Neutrophil (primary cell): ENCODE measurements around the gene PRR7.

Source experiments
- H3K27ac ChIP-seq: fragments of 200-600 bp; sonication (generic); 2 replicates; pipeline ENCODE4 v1.5.1; 2016; ENCODE audit warnings: mild to moderate bottlenecking, moderate library complexity
- H3K27me3 ChIP-seq: fragments of 200-600 bp; sonication (generic); 2 replicates; pipeline ENCODE4 v1.6.0; 2016; ENCODE audit warnings: mild to moderate bottlenecking
- H3K36me3 ChIP-seq: fragments of 200-600 bp; sonication (generic); 2 replicates; pipeline ENCODE4 v1.5.1; 2017
- H3K4me1 ChIP-seq, 2 experiments: fragments of 200-600 bp in 1 of 2; sonication (generic) in 1 of 2; 1 replicate in 1 of 2; 2 replicates in 1 of 2; pipeline versions ENCODE4 v1.5.1 to v1.6.1; 2013 to 2016; ENCODE audit warnings: low read depth in 1 of 2, low read length in 1 of 2, mild to moderate bottlenecking in 1 of 2, moderate library complexity in 1 of 2; ENCODE audit not compliant: control insufficient read depth in 1 of 2, insufficient read depth in 1 of 2
- H3K4me3 ChIP-seq, 2 experiments: fragments of 200-600 bp in 1 of 2; sonication (generic) in 1 of 2; 1 replicate in 1 of 2; 2 replicates in 1 of 2; pipeline ENCODE4 v1.5.1; 2013 to 2016; ENCODE audit warnings: low read depth in 1 of 2, low read length in 1 of 2, mild to moderate bottlenecking in 1 of 2, moderate library complexity in 1 of 2
- H3K9me3 ChIP-seq: fragments of 200-600 bp; sonication (generic); 2 replicates; pipeline ENCODE4 v1.5.1; 2016
- CTCF ChIP-seq: fragments of 200-600 bp; sonication (generic); IDR thresholded peaks from 2 replicates; pipeline ENCODE4 v1.5.1; 2016; ENCODE audit warnings: antibody characterized with exemption

The PRR7 gene

GRCh38 chr5:177446200-177447065 lies at the start of gene PRR7:
PRR7 (plus strand) TSS chr5:177446814; CDS start chr5:177455068, 8,254 bp downstream.
- H3K27ac ChIP-seq: peak within 1 kb of the TSS; percentile 98
- peaks cover 60 to 70% of the 10 kb centered on the region in 2 experiments for H3K4me1 ChIP-seq
- peak within 1 kb of the TSS; percentile 55 to 68 for H3K4me3 ChIP-seq
- peaks cover 27% of the 10 kb centered on the region for H3K27me3 ChIP-seq
- peak; percentile 8 for TF ChIP-seq CTCF
- peaks cover 36% of the 10 kb centered on the region for H3K36me3 ChIP-seq
- no peaks in the 10 kb centered on the region for H3K9me3 ChIP-seq

DNA sequence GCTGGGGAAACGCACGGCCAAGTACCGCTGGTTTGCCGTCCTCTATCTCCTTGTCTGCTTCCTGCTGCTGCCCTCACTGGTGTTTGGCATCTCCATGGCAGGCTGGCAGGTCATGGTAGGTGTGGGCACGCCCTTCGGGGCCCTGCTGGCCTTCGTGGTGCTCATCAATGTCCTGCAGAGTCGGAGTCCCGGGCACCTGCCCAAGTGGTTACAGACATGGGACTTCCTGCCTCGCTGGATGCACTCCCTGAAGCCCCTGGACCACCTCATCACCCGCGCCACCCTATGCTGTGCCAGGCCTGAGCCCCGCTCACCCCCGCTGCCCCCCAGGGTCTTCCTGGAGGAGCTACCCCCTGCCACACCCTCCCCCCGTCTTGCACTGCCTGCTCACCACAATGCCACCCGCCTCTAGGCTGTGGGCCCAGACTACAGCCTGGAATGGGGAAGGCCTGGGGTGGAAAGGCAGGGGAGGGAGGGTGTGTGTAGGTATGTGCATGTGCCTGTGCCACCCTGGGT lies 48.7 kb upstream of the PRR7 start:
- H3K4me3 ChIP-seq: no peak overlapping the region
- no peak for TF ChIP-seq CTCF
- H3K36me3 ChIP-seq: no peaks in the 10 kb centered on the region
- H3K27ac ChIP-seq: no peak overlapping the region
- peaks cover 54% of the 10 kb centered on the region for H3K27me3 ChIP-seq
- peaks cover 27 to 32% of the 10 kb centered on the region in 2 experiments for H3K4me1 ChIP-seq
- no peaks in the 10 kb centered on the region for H3K9me3 ChIP-seq

GRCh38 chr5:177399997-177400868 lies 46.4 kb upstream of the PRR7 start, which contains the start of gene PFN3:
PFN3 (minus strand) TSS chr5:177400661; CDS start chr5:177400576, 85 bp downstream.
- Histone ChIP-seq H3K27me3 (peaks cover 66% of the 10 kb centered on the region), H3K27ac (no peak within 1 kb of the TSS), H3K9me3 (no peaks in the 10 kb centered on the region), H3K36me3 (no peaks in the 10 kb centered on the region), H3K4me3 (no peak within 1 kb of the TSS), H3K4me1 (peaks cover 38 to 43% of the 10 kb centered on the region in 2 experiments)
- no peak for TF ChIP-seq CTCF

DNA sequence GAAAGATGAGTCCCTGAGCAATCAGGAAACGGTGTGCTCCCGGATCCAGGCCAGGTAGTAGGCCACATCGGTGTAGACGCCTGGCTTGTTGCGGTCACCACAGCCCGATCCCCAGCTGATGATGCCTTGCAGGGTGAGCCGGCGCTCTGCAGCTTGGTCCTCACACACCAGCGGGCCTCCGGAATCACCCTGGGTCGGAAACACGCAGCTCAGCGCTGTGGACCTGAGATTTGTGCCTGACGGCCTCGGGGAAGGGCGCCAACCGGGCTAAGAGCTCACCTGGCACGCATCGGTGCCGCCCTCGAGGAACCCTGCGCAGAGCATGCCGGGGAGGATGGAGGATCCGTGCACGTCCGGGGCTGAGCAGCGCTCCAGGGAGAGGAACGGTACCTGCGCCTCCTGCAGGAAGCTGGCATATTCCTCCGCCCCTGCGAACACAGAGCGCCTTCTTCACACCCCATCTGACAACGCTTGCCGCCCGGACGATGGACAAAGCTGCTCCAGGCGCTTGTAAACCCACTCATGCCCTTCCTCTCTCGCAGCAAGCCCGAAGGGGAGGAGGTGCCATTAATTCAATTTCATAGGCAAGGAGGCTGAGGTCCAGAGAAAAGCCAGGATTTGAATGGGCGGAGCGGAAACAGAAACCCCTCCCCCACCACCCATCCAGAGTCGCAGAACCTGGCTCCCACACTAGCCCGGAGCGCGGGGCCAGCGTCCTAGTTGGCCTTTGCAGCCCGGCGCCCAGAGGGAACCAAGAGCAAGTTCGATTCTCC lies 44.2 kb upstream of the PRR7 start:
- H3K27me3 ChIP-seq: peaks cover 66% of the 10 kb centered on the region
- H3K4me3 ChIP-seq: peak overlapping the region; percentile 52 to 80
- H3K9me3 ChIP-seq: no peaks in the 10 kb centered on the region
- no peak overlapping the region for H3K27ac ChIP-seq
- peak; percentile 47 for TF ChIP-seq CTCF
- no peaks in the 10 kb centered on the region for H3K36me3 ChIP-seq
- H3K4me1 ChIP-seq: peaks cover 50 to 53% of the 10 kb centered on the region in 2 experiments
